ENCODE results near the gene CD47. TPM values are rescaled to one million over a fixed set of nuclear protein-coding genes. Genes with fewer than 3 reads are reported as not detected.

The CD47 gene
- total and polyA plus RNA-seq, 4 donors, result 79.0 to 232 (median 94.3) TPM

GRCh38 chr3:108028896-108029295, 61.9 kb downstream of the CD47 start:
- Histone ChIP-seq H3K4me3 (ENCODE audit: low read depth, low read length) (no peak overlapping the region), H3K9me3 (ENCODE audit: control insufficient read depth, insufficient read depth, low read length) (no peaks in the 10 kb centered on the region), H3K4me1 (ENCODE audit: control insufficient read depth, insufficient read depth, low read length) (no peaks in the 10 kb centered on the region), H3K36me3 (ENCODE audit: control insufficient read depth, insufficient read depth, low read length) (no peaks in the 10 kb centered on the region), H3K27ac (ENCODE audit: low read depth, low read length) (no peak overlapping the region), H3K27me3 (ENCODE audit: control insufficient read depth, insufficient read depth, low read length) (no peaks in the 10 kb centered on the region)
- DNase-seq (ENCODE audit: low read depth in 4 of 6, low spot score in 6 of 6), result no peak
- WGBS (ENCODE audit: insufficient coverage), result no CpG with 5 or more reads among the region's 2 CpGs

DNA sequence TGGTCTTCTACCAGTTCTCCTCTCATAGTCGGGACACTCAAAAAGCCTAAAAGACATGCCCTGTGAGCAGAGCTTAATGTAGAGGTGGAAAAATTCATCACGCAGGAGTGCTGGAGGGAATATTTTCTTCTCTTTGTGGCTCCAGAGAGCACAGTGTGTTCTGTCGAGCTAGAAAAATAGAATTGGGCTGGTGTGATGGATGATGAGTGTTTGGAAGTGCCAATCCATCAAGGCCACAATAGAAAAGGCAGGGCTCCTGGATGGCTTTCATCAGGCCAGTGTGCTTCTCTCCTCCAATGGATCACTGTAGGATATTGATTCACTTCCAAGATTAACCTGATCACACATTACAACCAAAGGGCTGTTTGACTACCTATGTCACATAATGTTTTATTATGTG, 65.7 kb downstream of the CD47 start:
- Histone ChIP-seq H3K4me1 (ENCODE audit: control insufficient read depth, insufficient read depth, low read length) (no peaks in the 10 kb centered on the region), H3K27ac (ENCODE audit: low read depth, low read length) (no peak overlapping the region), H3K9me3 (ENCODE audit: control insufficient read depth, insufficient read depth, low read length) (no peaks in the 10 kb centered on the region), H3K4me3 (ENCODE audit: low read depth, low read length) (no peak overlapping the region), H3K36me3 (ENCODE audit: control insufficient read depth, insufficient read depth, low read length) (no peaks in the 10 kb centered on the region), H3K27me3 (ENCODE audit: control insufficient read depth, insufficient read depth, low read length) (no peaks in the 10 kb centered on the region)
- WGBS (ENCODE audit: insufficient coverage), result 67% methylated on average over 3 of the region's 3 CpGs
- DNase-seq (ENCODE audit: low read depth in 4 of 6, low spot score in 6 of 6), result peak in 1 of 6 donors; percentile 55

DNA sequence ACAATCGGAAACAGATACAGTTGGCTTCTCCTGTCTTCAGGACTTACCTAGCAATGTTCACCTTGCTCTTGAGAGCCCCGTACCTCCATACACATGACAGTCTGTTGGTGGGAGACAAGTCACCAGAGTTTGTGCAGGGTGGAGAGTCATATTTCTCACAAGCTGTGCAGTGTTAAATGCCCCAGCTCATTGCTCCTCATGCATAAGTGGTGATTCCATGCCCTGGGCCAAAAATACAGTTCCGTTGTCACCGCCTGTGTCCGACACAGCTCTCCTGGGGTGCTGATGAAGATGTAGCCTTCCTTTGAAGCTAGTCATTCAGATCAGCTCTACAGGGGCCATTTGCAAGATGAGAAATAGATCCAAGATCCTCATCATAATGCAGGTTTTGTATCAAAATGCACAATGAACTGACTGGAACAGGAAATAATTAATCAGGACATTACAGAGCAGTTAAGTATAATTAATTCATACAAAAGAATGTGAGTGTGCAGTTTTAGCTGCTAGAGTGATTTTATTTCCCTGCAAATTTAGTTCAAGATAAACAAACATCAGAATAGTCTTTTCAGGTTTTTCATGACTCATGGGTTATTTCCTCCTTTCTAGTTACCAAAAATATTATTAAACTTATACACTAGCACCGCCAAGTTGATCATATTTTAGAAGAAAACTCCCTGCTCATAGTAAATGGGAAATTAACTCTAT, 66.5 kb downstream of the CD47 start:
- Histone ChIP-seq H3K4me1 (ENCODE audit: control insufficient read depth, insufficient read depth, low read length) (no peaks in the 10 kb centered on the region), H3K9me3 (ENCODE audit: control insufficient read depth, insufficient read depth, low read length) (no peaks in the 10 kb centered on the region), H3K36me3 (ENCODE audit: control insufficient read depth, insufficient read depth, low read length) (no peaks in the 10 kb centered on the region), H3K4me3 (ENCODE audit: low read depth, low read length) (no peak overlapping the region), H3K27me3 (ENCODE audit: control insufficient read depth, insufficient read depth, low read length) (no peaks in the 10 kb centered on the region), H3K27ac (ENCODE audit: low read depth, low read length) (no peak overlapping the region)
- peak in 1 of 6 donors; percentile 30 for DNase-seq (ENCODE audit: low read depth in 4 of 6, low spot score in 6 of 6)
- WGBS (ENCODE audit: insufficient coverage), result 53% methylated on average over 4 of the region's 6 CpGs

DNA sequence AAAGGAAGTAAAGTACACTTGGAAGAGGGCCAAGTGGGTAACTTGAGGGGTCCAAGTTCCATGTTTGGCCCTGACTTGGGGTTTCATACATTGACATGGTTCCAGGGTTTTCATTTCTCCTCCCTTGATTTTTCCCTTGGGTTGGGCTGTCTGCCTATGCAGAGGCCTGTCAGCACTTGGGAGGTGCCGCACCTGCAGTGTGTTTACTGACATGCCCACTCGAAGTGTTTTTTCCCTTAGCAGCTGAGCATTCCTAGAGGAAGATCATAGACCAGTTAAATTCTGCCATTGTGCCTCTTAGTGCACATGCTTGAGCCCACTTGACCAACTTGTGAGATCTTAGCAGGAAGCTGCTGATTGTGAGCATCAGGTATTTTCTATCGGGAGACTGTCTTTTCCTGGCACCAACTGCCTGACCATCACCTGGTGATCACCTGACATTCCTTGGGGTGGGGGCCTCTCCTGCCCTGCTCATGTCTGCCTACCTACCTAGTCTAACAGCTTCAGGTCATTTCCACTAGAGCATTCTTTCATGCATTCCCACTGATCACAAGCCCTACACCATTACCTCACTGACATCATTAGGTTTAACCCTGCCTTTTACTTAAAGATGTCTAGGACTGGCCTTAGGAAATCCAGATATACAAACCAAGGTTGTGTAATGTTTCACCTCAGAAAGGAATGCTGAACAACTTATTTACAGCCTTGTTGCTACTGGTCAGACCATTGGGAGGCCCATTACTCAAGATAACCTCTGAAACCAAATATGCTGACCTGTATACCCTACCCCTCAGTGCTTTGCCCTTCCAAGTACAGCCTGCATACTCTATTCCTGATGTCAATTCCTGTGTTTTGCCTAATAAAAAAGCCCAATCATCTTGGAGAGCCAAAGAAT, 68.3 kb downstream of the CD47 start:
- WGBS (ENCODE audit: insufficient coverage), result 97% methylated on average over 3 of the region's 3 CpGs
- no peaks in the 10 kb centered on the region for H3K36me3 ChIP-seq (ENCODE audit: control insufficient read depth, insufficient read depth, low read length)
- no peak overlapping the region for H3K4me3 ChIP-seq (ENCODE audit: low read depth, low read length)
- H3K4me1 ChIP-seq (ENCODE audit: control insufficient read depth, insufficient read depth, low read length), result no peaks in the 10 kb centered on the region
- no peaks in the 10 kb centered on the region for H3K27me3 ChIP-seq (ENCODE audit: control insufficient read depth, insufficient read depth, low read length)
- no peaks in the 10 kb centered on the region for H3K9me3 ChIP-seq (ENCODE audit: control insufficient read depth, insufficient read depth, low read length)
- H3K27ac ChIP-seq (ENCODE audit: low read depth, low read length), result no peak overlapping the region
- no peak for DNase-seq (ENCODE audit: low read depth in 4 of 6, low spot score in 6 of 6)

DNA sequence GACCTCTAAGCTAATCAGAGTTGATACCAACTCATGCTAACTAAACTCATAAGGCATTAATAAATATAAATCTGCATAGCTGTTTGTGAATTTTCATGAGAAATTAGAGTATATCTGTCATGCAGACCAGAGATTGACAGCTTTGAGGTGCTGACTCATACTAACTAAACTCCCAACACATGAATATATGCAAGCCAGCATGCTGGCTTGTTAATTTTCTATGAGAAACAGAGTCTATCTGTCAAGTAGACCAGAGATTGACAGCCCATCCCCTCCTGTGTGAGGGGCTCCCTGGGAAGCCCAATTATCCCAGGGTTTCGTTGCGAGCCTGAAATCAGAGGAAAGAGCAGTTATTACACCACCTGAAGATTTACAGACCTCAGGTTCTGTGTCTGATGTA, 69.3 kb downstream of the CD47 start:
- Histone ChIP-seq H3K9me3 (ENCODE audit: control insufficient read depth, insufficient read depth, low read length) (no peaks in the 10 kb centered on the region), H3K4me3 (ENCODE audit: low read depth, low read length) (no peak overlapping the region), H3K36me3 (ENCODE audit: control insufficient read depth, insufficient read depth, low read length) (no peaks in the 10 kb centered on the region), H3K4me1 (ENCODE audit: control insufficient read depth, insufficient read depth, low read length) (no peaks in the 10 kb centered on the region), H3K27ac (ENCODE audit: low read depth, low read length) (no peak overlapping the region), H3K27me3 (ENCODE audit: control insufficient read depth, insufficient read depth, low read length) (no peaks in the 10 kb centered on the region)
- no peak for DNase-seq (ENCODE audit: low read depth in 4 of 6, low spot score in 6 of 6)
- whole genome bisulfite sequencing (ENCODE audit: insufficient coverage), result no CpG with 5 or more reads among the region's 2 CpGs

DNA sequence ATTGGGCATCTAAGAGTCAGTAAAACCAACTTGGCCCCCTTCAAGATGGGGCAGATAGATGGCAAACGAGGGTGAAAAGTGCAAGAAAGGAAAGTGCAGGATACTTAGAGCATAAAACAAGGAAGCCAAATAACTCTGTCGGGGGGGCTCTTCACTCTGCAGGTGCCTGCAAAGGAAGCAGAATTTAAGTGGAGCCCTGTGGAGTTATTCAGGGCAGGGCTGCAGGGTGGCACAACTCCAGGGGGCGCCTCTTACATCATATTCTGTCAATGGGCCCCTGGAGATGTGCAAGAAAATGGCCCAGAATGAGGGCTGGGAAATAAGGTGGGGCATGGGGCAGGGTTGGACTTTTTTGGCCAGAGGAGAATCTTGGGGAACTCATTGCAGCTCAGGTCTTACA, 69.7 kb downstream of the CD47 start:
- WGBS (ENCODE audit: insufficient coverage), result 53% methylated on average over 3 of the region's 3 CpGs
- H3K36me3 ChIP-seq (ENCODE audit: control insufficient read depth, insufficient read depth, low read length), result no peaks in the 10 kb centered on the region
- no peak for DNase-seq (ENCODE audit: low read depth in 4 of 6, low spot score in 6 of 6)
- no peaks in the 10 kb centered on the region for H3K9me3 ChIP-seq (ENCODE audit: control insufficient read depth, insufficient read depth, low read length)
- no peaks in the 10 kb centered on the region for H3K27me3 ChIP-seq (ENCODE audit: control insufficient read depth, insufficient read depth, low read length)
- H3K4me1 ChIP-seq (ENCODE audit: control insufficient read depth, insufficient read depth, low read length), result no peaks in the 10 kb centered on the region
- no peak overlapping the region for H3K27ac ChIP-seq (ENCODE audit: low read depth, low read length)
- H3K4me3 ChIP-seq (ENCODE audit: low read depth, low read length), result no peak overlapping the region

DNA sequence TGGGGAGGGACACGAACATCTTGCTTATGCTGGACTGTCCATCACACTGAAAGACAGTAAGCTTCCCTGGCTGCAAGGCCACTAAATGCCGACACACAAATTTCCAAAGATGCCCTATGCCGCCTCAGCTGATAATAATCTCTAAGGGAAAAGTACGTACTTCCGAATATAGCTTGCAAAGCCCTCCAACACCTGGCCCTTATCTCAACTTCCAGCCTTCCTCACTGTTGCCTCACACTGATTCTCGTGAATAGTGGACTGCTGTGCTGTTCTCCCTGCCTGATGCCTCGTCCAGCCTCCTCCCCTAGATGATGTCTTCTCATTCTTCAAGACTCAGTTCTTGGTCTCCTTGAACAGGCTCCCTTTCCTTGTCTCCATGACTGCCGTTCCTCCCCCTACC, 72.3 kb downstream of the CD47 start:
- no peaks in the 10 kb centered on the region for H3K36me3 ChIP-seq (ENCODE audit: control insufficient read depth, insufficient read depth, low read length)
- H3K4me1 ChIP-seq (ENCODE audit: control insufficient read depth, insufficient read depth, low read length), result no peaks in the 10 kb centered on the region
- 78% methylated on average over 7 of the region's 8 CpGs for WGBS (ENCODE audit: insufficient coverage)
- no peaks in the 10 kb centered on the region for H3K9me3 ChIP-seq (ENCODE audit: control insufficient read depth, insufficient read depth, low read length)
- H3K4me3 ChIP-seq (ENCODE audit: low read depth, low read length), result no peak overlapping the region
- no peak for DNase-seq (ENCODE audit: low read depth in 4 of 6, low spot score in 6 of 6)
- H3K27ac ChIP-seq (ENCODE audit: low read depth, low read length), result no peak overlapping the region
- no peaks in the 10 kb centered on the region for H3K27me3 ChIP-seq (ENCODE audit: control insufficient read depth, insufficient read depth, low read length)

DNA sequence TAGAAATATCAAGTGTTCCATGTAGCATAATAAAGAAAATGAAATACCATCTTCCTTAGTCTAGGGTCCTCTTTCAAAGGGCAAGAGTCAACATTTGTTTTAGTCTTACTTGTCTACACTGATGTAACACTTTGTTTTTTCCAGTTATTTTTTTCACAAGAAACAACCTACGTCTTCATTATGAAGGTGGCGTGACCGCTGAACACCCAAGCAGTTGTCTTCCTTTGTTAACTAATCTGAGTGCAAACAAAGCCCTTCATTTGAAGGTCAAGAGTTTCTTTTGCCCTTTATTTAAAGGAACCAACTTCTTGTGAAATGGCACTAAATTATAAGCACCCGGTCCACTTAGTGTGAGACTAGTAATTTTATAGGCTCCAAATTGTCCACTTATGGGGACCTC, 73.2 kb downstream of the CD47 start:
- Histone ChIP-seq H3K27ac (ENCODE audit: low read depth, low read length) (no peak overlapping the region), H3K4me1 (ENCODE audit: control insufficient read depth, insufficient read depth, low read length) (no peaks in the 10 kb centered on the region), H3K36me3 (ENCODE audit: control insufficient read depth, insufficient read depth, low read length) (no peaks in the 10 kb centered on the region), H3K9me3 (ENCODE audit: control insufficient read depth, insufficient read depth, low read length) (no peaks in the 10 kb centered on the region), H3K27me3 (ENCODE audit: control insufficient read depth, insufficient read depth, low read length) (no peaks in the 10 kb centered on the region), H3K4me3 (ENCODE audit: low read depth, low read length) (no peak overlapping the region)
- no peak for DNase-seq (ENCODE audit: low read depth in 4 of 6, low spot score in 6 of 6)
- WGBS (ENCODE audit: insufficient coverage), result no CpG with 5 or more reads among the region's 4 CpGs

- DNase-seq (ENCODE audit: low read depth in 4 of 6, low spot score in 6 of 6), result no peak
- no peaks in the 10 kb centered on the region for H3K36me3 ChIP-seq (ENCODE audit: control insufficient read depth, insufficient read depth, low read length)
- H3K4me1 ChIP-seq (ENCODE audit: control insufficient read depth, insufficient read depth, low read length), result no peaks in the 10 kb centered on the region
- no peak overlapping the region for H3K27ac ChIP-seq (ENCODE audit: low read depth, low read length)
- no peaks in the 10 kb centered on the region for H3K9me3 ChIP-seq (ENCODE audit: control insufficient read depth, insufficient read depth, low read length)
- 88% methylated on average over 2 of the region's 2 CpGs for WGBS (ENCODE audit: insufficient coverage)
- no peak overlapping the region for H3K4me3 ChIP-seq (ENCODE audit: low read depth, low read length)
- H3K27me3 ChIP-seq (ENCODE audit: control insufficient read depth, insufficient read depth, low read length), result no peaks in the 10 kb centered on the region
Measured at GRCh38 chr3:108014943-108015342, 75.9 kb downstream of the CD47 start.
